GM21528 (cell line): ENCODE measurements around the gene TMEM98.
"Not testable (repeated sequence)": the region's sequence is repeated elsewhere in the genome, so short reads cannot be mapped to it uniquely, and the experiment has no call there.

ENCODE experiments used
- ATAC-seq: cut with Tn5 transposase; IDR thresholded peaks from one replicate; pipeline ENCODE4 v1.9.1; 2021; ENCODE audit warnings: mild to moderate bottlenecking, moderate library complexity; ENCODE audit not compliant: unreplicated experiment, low FRiP score

Gene TMEM98

GRCh38 chr17:32971171-32971570 is 43.2 kb downstream of the TMEM98 start:
- ATAC-seq = no peak

GRCh38 chr17:32976131-32976530 is 48.2 kb downstream of the TMEM98 start:
- no peak for ATAC-seq

GRCh38 chr17:32976605-32977004 is 48.7 kb downstream of the TMEM98 start:
- no peak for ATAC-seq

- no peak for ATAC-seq
These were observed 52.3 kb downstream of the TMEM98 start for GRCh38 chr17:32980230-32980629.

- not testable (repeated sequence) for ATAC-seq
These were observed 53.7 kb downstream of the TMEM98 start for GRCh38 chr17:32981611-32982010.

GRCh38 chr17:32985050-32985756 is 57.2 kb downstream of the TMEM98 start:
- no peak for ATAC-seq

GRCh38 chr17:32987453-32987805 is 59.5 kb downstream of the TMEM98 start:
- not testable (repeated sequence) for ATAC-seq

- not testable (repeated sequence) for ATAC-seq
These were observed 59.9 kb downstream of the TMEM98 start for GRCh38 chr17:32987868-32988267.

GRCh38 chr17:32988481-32989101 is 60.6 kb downstream of the TMEM98 start:
- no peak for ATAC-seq

- no peak for ATAC-seq
These were observed 64.5 kb downstream of the TMEM98 start for GRCh38 chr17:32992321-32993033.

- no peak for ATAC-seq
These were observed 66.0 kb downstream of the TMEM98 start for GRCh38 chr17:32993977-32994376.
